SK-N-MC (cell line): ENCODE data around the gene ANO6.

Experiments used
- EZH2 ChIP-seq: fragments of 200-600 bp; sonication (generic); IDR thresholded peaks from one replicate; pipeline ENCODE4 v1.6.1; 2017; ENCODE audit warnings: antibody characterized with exemption
- POLR2AphosphoS5 ChIP-seq: IDR thresholded peaks from 2 replicates; pipeline ENCODE4 v1.6.1; 2012; ENCODE audit warnings: mild to moderate bottlenecking, low read depth, low read length, borderline replicate concordance

DNA sequence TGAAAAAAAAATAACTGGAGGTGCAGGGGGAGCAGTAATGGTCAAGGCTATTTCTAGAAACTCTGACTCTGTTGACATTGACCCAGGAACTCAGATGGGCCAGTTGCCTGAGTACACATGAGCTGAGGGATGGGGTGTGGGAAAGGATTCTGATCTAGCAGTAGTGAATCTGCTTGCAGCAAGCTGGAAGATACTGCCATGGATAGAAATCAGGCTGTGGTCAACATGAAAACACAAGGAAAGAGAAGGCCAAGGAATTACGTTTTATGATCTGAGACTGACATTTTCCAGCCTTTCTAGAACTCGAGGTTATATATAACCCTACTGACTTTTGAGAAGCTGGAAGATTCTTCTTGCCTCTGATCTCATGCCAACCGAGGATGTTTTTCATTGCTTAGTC, 90.0 kb downstream of the ANO6 start:
- TF ChIP-seq POLR2AphosphoS5: no peak
- TF ChIP-seq EZH2: no peak
